NCI-H146 (cell line): ENCODE results near the gene KCTD13.
"Not testable (repeated sequence)": the region's sequence is repeated elsewhere in the genome, so short reads cannot be mapped to it uniquely, and the experiment has no call there.

Source experiments
- DNase-seq: peaks from one replicate; lab custom pipeline; 2025; lab: John Stamatoyannopoulos, UW

KCTD13 gene

DNA sequence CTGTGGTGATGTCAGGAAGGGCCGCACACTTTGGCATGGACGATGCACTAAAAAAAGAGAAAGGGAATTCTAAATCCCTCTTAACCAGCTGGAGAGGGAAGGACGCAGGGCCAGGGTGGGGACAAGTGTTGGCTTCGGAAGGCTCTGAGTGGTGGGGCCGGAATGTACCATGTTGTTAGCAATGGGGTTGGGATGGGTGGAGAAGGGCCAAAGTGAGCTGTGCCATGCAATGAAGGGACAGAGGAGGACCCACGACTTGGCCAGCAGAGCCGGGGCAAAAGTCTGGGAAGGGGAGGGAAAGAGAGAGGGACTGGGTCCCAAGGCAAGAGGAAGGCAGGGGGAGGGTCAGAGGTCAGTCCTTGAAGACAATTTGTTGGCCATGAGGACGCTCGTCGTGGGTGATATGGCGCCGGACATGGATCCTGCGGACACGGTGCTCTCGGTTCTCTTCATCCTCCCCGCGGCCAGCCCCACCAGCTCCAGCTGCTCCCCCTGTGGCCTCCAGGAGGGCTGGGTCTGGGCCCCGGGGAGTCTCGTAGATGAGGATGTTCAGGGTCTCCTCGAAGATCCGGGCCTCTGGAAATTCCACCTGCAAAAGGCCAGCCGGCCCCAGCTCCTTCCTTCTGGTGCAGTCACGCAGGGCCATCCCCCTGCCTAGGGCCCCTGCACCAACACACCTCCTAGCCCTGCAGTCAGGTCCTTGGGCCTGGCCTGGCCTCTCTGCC lies 19.3 kb downstream of the KCTD13 start:
- no peak for DNase-seq

DNA sequence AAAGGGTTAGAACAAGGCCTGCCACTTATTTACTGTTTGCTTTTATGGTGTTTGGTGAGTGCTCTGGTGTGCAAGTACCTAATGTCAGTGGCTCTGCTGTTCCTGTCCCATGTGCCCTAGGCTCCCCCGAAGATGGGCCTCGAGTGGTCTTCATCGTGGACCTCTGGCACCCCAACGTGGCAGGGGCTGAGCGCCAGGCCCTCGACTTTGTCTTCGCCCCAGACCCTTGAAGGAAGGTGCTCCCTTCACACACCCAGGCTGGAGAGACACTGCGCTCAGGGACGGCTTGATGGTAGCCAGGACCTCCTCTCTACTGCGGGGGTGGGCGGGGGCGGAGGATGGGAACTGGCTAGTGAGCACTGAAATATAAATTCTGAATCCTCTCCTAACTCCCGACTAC lies 20.4 kb downstream of the KCTD13 start:
- no peak for DNase-seq

DNA sequence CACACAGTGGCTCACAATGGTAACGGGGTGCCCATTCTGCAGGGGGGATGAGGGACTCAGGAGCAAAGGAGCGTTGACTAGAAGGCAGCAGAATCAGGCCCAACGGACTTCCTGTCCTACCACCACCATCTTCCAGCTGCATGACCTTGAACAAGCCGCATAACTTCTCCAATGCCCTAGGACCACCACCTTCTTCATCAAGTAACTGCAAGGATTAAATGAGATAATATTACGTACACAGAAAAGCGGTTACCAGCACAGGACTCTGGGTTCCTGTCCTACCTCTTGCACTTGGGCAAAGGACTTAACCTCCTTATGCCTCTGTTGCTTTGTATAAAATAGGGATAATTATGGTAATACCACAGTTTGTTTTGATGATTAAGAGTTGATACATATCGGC lies 21.1 kb downstream of the KCTD13 start:
- no peak for DNase-seq

DNA sequence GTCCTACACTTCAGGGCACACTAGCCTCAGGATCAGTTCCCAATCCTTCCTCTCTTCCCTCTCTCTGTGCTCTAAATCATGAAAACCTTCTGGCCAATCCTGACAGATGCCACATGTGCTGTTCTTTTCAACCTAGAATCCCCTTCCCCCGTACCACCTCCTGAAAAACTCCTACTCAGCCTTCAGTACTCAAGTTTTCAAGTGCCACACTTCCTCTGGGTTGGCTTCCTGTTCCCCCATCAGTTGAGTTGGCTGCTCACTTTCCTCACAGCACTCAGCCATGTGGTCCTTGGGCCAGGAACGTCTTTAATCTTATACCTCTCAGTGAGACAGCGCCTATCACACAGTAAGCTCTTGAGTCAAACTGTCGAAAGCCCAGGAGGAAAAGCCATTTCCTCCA lies 22.4 kb downstream of the KCTD13 start:
- no peak for DNase-seq

DNA sequence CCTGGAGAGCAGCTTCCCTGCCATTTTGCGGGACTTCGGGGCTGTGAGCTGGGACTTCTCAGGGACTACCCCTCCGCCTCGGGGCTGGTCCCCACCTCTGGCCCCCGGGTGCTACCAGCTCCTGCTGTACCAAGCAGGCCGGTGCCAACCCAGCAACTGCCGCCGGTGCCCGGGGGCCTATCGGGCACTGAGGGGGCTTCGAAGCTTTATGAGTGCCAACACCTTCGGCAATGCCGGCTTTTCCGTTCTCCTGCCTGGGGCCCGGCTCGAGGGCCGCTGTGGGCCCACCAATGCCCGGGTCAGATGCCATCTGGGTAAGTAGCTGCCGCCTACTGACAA lies 24.4 kb downstream of the KCTD13 start:
- no peak for DNase-seq

DNA sequence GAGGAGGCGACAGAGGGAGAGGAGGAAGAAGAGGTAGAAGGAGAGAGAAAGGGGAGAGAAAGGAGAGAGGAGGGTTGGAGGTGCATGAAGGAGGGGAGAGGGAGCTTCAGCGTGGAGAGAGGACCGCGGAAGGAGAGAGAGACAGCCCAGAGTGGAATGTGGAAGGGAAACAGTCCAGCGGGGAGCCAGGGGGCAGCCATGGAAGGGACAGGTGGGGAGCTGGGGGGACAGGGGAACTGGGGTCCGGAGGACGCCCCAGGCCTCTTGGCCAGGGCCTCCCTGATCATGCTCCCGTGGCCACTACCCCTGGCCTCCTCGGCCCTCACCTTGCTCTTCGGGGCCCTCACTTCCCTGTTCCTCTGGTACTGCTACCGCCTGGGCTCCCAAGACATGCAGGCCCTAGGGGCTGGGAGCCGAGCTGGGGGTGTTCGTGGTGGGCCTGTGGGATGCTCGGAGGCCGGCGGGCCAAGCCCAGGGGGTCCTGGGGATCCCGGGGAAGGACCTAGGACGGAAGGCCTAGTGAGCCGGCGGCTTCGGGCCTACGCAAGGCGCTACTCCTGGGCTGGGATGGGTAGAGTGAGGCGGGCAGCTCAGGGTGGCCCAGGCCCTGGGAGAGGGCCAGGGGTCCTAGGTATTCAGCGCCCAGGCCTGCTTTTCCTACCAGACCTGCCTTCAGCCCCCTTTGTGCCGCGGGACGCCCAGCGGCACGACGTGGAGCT lies 25.0 kb downstream of the KCTD13 start:
- DNase-seq = no peak

DNA sequence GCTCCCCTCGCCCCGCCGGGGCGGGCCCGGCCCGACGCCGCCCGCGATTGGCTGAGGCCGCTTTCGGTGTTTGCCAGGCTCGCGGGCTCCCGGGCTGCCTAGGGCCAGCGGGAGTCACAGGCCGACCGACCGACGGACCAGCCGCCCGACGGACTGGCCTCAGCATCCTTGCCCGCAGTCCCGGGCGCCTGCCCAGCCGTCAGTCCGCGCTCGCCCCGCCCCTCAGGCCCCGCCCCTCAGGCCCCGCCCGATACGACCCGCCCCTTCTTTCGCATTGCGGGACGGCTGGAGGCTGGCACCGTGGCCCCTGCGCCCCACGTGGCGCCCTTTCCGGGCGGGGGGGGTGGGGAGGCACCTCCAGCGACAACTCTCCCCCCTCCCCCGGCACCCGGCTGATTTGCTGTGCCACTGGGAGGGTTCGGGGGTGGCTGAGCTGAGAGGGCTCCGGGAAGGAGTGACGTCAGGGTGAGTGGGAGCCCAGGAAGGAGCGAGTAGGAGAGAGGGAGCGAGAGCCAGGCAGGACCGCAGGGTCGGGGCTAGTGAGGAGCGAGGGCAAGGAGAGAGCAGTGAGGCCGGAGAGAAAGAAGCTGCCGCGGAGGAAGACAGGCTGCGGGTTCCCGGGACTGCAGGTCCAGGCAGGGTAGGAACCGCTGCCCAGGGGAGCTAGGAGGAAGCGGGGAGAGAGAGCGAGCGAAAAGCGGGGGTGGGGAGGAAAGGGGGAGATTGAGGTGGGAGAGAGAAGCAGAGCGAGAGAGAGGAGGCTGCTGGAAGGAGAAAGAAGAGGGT lies 25.7 kb downstream of the KCTD13 start, which contains the start of gene ASPHD1:
TSS of gene ASPHD1 (plus strand) at position 387 of the 786 bp plus-strand sequence. CDS start 484 bp downstream, outside the sequence.
- peak; percentile 81 for DNase-seq

DNA sequence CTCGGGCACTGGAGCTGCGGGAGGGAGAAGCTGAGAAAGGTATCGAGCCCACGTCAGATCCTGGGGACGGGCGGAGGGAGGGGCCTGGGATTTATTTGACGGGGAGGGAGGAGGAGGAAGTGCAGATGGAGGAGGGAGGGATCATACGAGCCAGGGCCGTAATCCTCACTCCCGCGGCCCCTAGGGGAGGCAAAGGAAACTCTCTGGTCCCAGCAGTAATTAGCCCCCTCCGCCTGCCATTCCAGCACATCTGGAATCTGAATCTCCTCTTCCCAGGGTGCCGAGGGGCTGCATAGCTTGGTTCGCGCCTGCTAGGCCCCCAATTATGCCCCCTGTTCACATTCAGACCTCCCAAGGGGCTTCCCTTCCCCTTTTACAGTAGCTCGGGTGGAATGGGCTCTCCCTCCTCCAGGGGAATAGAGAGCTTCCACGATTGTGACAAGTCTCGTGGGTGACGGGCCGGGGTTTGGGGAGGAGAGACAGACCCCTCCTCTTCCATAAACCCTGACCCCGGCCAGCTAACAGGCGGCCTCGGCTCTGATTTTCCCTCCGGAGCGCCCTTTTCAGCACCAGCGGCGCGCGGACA lies 26.4 kb downstream of the KCTD13 start, which contains the start of gene SEZ6L2:
TSS of gene SEZ6L2 (minus strand) at position 35 of the 586 bp plus-strand sequence. CDS start 531 bp downstream, outside the sequence.
- peak; percentile 97 for DNase-seq

DNA sequence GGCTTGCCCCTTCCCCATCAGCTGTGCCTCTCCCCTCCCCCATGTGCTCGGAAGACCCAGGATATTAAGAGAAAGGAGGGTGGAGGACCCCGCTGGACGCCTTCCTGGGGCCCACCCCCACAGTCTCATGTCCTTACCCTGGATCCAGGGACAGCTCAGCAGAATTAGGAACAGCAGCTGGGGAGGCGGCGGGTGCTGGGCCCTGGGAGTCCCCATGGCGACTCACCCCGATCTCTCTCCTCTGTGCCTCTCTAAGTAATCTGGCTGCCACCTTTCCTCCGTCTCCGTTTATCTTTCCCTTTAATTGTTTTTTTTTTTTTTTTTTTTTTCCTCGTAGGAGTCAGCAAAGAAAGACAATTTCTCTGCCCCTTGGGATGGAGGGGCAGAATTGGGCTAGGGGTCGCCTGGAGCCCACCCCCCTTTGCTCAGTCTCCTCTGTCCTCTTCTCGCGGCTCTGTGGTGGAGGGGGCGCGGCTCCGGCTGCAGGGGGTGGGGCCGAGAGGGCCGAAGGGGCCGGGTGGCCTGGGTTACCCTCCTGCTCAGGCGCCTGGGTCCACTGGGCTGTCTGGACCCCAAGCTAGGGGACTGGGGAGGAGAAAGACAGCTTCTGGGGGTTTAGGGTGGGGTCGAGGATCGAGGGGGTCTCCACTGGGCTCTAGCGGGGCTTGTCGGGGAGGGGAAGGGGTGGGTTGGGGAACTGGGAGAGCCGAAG lies 27.1 kb downstream of the KCTD13 start:
- peak; percentile 81 for DNase-seq

DNA sequence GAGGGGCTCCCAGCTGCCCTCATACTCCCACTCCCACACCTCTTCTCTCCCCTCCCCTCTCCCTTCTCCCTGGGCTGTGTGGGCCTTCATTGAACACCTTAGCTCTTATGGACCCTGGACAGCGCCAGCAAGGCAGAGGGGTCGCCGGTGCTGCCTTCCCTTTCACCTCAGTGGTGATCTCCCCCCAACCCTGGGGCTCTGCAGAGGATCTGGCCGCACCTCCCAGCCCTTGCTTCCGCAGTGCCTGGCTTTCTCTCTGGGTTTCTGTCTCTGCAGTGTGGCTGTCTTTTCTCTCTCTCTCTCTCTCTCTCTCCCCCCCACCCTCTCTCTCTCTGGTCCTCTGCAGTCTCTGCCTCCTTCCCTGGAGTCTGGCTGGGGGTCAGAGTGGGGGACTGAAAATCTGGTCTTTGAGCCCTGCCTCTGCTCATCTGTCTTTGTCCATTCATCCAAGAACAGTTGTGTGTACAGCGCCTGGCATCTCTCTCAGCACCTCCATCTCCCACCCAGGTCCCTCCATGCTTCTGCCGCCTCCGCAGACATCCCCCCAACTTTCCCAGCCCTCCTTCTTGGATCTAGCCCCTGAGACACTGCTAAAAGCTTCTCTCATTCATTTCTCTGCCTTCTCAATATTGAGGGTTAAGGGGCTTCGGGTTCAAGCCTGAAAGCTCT lies 27.8 kb downstream of the KCTD13 start:
- DNase-seq = no peak

DNA sequence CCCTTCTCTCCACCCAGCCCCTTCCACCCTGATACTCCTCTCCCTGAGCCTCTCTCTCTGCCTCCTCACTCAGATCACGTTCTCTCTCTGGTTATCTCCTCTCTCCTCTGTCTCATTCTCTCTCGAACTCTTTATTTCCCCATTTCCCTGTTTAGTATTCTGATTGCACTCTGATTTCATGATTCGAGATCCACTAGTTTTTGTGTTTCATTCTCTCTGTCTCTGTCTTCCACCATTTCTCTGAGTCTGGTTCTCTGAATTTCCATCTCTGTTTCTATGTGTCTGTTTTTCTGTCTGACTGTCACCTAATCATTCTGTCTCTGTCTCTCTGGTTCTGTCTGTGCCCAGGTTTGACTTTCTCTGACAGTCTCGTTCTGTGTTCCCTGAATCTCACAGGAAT lies 28.7 kb downstream of the KCTD13 start:
- DNase-seq = no peak

DNA sequence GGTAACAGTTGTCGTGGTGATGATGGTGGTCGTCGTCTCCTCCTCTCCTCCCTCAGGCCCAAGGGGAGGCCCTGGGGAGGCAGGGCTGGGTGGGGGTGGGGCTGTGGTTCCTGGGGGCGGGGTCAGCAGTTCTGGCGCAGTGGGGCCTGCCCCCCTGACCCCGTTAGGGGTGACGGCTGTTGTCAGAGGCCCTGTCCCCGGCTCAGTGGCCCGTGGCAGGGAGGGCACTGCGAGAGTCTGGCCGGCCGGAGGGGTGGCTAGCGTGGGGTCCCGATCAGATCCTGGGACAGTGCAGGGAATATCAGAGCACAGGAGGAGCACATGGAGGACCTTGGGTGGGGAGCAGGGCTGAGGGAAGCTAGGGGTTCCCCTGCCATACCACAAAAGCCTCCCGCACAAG lies 29.2 kb downstream of the KCTD13 start:
- DNase-seq = no peak

DNA sequence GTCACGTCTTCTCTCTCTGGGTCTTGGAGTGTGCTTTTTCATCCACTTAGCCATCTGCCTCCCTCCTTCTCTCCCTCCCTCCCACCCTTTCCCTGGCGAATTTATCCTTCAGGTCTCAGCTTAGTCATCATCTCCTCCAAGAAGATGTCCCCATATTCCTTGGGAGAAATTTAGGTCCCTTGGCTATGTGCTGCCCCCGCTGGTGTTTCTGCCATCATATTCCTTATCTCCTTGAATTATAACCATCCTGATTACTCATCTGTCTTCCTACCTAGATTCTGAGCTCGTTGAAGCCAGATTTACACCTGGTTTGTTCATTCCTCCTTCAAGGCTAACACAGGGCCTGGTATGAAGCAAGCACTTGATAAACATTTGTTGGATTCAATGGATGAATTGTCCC lies 31.7 kb downstream of the KCTD13 start:
- no peak for DNase-seq

DNA sequence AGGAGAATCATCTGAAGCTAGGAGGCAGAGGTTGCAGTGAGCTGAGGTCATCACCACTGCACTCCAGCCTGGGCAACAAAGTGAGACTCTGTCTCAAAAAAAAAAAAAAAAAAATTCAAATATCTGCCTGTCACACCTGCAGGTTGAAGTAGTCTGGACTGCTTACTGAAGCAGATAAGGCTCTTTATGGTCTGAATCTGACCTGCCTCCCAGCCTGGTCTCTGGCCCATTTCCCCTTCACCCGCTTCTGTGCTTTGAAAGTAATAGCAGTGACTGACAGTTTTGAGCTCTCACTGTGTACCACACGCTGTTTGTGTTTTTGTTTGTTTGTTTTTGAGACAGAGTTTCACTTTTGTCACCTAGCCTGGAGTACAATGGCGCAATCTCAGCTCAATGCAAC lies 32.5 kb downstream of the KCTD13 start:
- no peak for DNase-seq

DNA sequence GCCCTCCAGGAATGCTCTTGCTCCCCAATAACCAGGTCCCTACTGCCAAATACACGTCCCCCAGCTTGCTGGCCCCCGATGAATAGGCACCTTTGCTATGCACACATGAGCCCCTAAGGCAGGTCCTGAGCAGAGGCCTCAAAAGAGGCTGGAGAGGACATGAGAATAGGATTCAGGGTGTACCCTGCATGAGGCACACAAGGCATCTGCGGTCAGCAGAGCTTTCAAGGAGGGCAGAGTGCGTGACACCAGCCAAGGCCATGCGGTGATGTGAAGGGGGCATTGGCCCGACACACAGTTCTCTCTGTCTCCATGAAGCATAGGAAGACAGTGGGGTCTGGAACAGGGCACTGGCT lies 33.6 kb downstream of the KCTD13 start:
- no peak for DNase-seq

DNA sequence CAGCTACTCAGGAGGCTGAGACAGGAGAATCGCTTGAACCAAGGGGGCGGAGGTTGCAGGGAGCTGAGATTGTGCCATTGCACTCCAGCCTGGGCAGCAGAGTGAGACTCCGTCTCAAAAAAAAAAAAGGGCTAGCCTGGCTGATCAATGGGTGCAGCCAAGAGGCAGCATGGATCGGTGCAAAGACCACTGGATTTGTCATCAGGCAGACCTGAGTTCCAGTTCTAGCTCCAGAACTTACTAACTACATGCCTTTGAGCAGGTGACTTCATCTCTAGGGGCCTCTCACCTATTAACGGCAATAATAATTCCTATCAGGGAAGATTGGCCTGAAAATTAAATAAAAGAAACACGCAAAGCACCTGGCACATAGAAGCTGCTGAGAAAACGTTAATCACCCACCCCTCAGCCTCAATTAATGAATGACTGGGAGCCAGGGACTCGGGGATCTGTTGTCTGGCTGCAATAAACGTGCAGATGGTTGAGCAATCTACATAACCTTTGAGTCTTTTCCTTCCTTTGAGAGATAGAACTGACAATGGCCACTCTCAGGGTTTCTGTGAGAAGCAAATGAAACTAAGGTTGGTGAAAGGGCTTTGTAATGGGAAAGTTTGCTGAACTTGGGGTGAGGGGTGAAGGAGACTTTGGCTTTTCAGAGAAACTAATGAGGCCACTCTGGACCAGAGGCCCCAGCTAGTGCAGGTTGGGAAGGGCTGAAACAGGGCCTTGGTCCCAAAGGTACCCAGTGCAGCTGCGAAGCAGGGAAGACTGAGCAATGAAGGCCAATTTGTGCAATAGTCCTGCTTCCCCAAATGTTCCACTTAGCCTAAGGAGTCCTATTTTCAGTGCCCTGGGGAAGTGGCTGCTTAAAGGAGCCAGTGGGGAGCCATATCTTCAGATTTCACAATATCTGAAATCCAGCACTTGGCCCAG lies 34.2 kb downstream of the KCTD13 start:
- no peak for DNase-seq

DNA sequence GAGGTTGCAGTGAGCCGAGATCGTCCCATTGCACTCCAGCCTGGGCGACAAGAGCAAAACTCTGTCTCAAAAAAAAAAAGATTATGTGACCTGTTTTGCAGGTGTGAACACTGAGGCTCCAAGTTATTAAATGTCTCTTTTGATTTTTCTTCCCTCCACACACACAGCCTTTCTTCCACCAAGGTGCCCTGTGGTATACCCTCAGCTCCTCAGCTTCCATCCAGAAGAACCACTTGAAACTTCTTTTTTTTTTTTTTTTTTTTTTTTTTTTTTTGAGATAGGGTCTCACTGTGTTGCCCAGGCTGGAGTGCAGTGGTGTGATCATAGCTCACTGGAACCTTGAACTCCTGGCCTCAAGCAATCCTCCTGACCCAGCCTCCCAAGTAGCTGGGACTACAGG lies 36.7 kb downstream of the KCTD13 start:
- not testable (repeated sequence) for DNase-seq

DNA sequence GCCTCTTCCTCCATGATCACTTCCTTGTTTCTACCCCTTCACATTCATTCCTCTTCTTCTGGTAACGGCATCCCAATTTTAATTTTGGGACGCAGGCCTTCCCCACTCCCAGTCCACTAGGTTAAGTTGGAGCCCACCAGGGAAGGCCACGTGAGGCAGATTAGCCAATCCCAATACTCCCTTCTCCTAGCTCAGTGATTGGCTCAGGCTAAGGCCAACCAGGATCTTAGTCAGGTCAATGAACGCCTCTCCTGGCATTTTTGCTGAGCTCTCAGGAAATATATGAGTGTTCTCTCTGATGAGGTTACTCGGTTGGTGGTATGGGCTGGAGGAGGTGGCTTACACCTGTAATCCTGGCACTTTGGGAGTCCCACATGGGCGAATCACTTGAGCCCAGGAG lies 42.0 kb downstream of the KCTD13 start:
- no peak for DNase-seq

DNA sequence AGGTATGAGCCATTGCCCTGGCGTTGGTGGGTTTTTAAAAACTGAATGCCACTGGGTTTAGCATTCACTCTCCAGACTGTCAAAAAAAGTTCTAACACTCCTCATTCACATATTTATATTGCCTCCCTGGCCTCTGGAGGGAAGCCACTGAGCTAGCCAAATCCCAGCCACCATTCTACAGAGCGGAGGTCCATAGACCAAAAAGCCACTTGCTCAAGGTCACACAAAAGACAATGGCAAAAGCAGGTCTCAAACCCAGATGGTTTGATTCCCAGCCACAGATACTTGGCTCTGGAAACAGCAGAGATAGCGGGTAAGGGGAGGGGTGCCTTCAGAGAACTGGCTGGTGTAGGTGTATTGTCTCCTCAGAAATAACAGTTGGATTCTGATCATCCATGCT lies 45.0 kb downstream of the KCTD13 start:
- no peak for DNase-seq

DNA sequence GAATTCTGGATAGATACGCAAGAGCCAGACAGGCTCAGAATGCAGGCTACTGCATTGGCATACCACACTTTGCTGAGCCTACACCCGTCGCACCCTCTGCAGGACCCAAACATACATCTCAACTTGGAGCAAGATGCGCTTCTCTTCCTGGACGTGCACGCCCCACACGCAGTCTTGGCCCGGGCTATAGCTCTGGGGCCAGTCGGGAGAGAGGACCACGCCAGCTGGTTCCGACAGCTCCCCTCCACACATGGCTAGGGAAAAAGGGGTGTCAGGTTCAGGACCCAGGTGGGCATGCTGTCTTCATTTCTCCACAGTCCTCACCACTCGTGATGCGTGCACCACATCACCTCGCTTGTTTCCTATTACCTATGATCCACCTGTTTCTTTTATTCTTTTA lies 47.9 kb downstream of the KCTD13 start:
- no peak for DNase-seq
